OCI-LY3 (cell line): ENCODE results near the gene CTH.
"Not testable (repeated sequence)": the region's sequence is repeated elsewhere in the genome, so short reads cannot be mapped to it uniquely, and the experiment has no call there.

Source experiments
- EZH2phosphoT487 ChIP-seq: fragments of 200-600 bp; shearing (Covaris generic); IDR thresholded peaks from 2 replicates; pipeline ENCODE4 v1.6.1; 2018; ENCODE audit warnings: antibody characterized with exemption, mixed run types, low read depth
- TF ChIP-seq, protein P1 (sequence below): fragments of 200-600, 300-600 bp; sonication (generic); IDR thresholded peaks from 2 replicates; pipeline ENCODE4 v1.5.1; 2014; ENCODE audit warnings: antibody characterized with exemption, low read length, low read depth

DNA sequence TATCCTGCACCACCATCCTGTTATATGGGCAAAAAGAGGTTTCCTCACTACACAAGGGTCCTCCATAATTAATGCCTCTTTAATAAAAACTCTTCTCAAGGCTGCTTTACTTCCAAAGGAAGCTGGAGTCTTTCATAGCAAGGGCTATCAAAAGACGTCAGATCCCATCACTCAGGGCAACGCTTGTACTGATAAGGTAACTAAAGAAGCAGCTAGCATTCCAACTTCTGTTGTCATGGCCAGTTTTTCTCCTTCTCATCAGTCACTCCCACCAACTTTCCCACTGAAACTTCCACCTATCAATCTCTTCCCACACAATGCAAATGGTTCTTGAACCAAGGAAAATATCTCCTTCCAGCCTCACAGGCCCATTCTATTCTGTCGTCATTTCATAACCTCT lies 39.5 kb upstream of the CTH start:
- TF ChIP-seq, protein P1, sequence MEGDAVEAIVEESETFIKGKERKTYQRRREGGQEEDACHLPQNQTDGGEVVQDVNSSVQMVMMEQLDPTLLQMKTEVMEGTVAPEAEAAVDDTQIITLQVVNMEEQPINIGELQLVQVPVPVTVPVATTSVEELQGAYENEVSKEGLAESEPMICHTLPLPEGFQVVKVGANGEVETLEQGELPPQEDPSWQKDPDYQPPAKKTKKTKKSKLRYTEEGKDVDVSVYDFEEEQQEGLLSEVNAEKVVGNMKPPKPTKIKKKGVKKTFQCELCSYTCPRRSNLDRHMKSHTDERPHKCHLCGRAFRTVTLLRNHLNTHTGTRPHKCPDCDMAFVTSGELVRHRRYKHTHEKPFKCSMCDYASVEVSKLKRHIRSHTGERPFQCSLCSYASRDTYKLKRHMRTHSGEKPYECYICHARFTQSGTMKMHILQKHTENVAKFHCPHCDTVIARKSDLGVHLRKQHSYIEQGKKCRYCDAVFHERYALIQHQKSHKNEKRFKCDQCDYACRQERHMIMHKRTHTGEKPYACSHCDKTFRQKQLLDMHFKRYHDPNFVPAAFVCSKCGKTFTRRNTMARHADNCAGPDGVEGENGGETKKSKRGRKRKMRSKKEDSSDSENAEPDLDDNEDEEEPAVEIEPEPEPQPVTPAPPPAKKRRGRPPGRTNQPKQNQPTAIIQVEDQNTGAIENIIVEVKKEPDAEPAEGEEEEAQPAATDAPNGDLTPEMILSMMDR = not testable (repeated sequence)
- not testable (repeated sequence) for TF ChIP-seq EZH2phosphoT487
